Measurements from ENCODE around the gene FLOT2. TPM values are rescaled to one million over a fixed set of nuclear protein-coding genes. Genes with fewer than 3 reads are reported as not detected.

Gene FLOT2
- total RNA-seq, 1 experiment from 2014 or later: 23.1 TPM

DNA sequence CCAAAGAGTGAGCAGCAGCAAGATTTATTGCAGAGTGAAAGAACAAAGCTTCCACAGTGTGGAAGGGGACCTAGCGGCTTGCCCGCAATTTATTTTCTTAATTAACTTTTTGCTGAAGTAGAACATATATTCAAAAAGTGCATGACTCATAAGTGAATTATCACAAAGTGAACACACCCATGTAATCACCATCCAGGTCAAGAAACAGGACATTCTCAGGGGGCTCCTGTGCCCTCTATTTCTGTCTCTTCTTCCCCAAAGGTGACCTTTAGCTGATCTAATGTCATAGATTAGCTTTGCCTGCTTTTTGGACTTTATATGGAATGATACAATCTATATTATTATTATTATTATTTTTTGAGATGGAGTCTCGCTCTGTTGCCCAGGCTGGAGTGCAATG, 22.8 kb downstream of the FLOT2 start:
- 0 out of 2 replicates have a peak, but pooled peaks cover 4% of the 10 kb centered on the region for H3K4me1 ChIP-seq (ENCODE audit: insufficient read depth, low read length)
- CTCF ChIA-PET: no interaction called here

GRCh38 chr17:28873839-28874238, 23.7 kb downstream of the FLOT2 start:
- H3K79me2 ChIP-seq (ENCODE audit: low read length): no peaks in the 10 kb centered on the region
- H2AFZ ChIP-seq (ENCODE audit: low read length): no peak overlapping the region
- H4K20me1 ChIP-seq (ENCODE audit: low read length): no peaks in the 10 kb centered on the region
- H3K9ac ChIP-seq (ENCODE audit: low read length): no peak overlapping the region
- DNase-seq: no peak
- H3K27ac ChIP-seq (ENCODE audit: low read length): no peak overlapping the region
- no peaks in the 10 kb centered on the region for H3K36me3 ChIP-seq (ENCODE audit: low read depth, low read length)
- intact Hi-C loops (cut with micrococcal nuclease): no loop called here
- ChIA-PET CTCF (no interaction called here), POLR2A (ENCODE audit: unreplicated experiment) (no interaction called here)
- no TSS peak for BruUV-seq (replicated peaks)
- H3K9me3 ChIP-seq (ENCODE audit: low read length): no peaks in the 10 kb centered on the region
- H3K9me2 ChIP-seq (replicated peaks; ENCODE audit: low read length): no peaks in the 10 kb centered on the region
- H3F3A ChIP-seq (ENCODE audit: low read length, unreplicated experiment): no peaks in the 10 kb centered on the region
- ATAC-seq: no peak
- TF ChIP-seq EZH2phosphoT487 (IDR thresholded peaks at IDR 0.05; ENCODE audit: borderline replicate concordance, low read length) (no peak), CTCF (conservative IDR thresholded peaks at IDR 0.05; ENCODE audit: low read depth, low read length) (no peak), EZH2 (IDR thresholded peaks at IDR 0.05; ENCODE audit: low read length, unreplicated experiment) (no peak)
- no peak overlapping the region for H3K4me2 ChIP-seq (ENCODE audit: low read length)
- no peaks in the 10 kb centered on the region for H3K27me3 ChIP-seq (ENCODE audit: low read length)
- H3K4me1 ChIP-seq (ENCODE audit: insufficient read depth, low read length): 0 out of 2 replicates have a peak, but pooled peaks cover 4% of the 10 kb centered on the region
- no peak overlapping the region for H3K4me3 ChIP-seq (ENCODE audit: low read length)

More for the DNA sequence above, 22.8 kb downstream of the FLOT2 start:
- intact Hi-C loops (cut with micrococcal nuclease): no loop called here
- BruUV-seq (replicated peaks): no TSS peak
- Histone ChIP-seq H3K4me2 (ENCODE audit: low read length) (no peak overlapping the region), H2AFZ (ENCODE audit: low read length) (no peak overlapping the region), H3K79me2 (ENCODE audit: low read length) (no peaks in the 10 kb centered on the region), H3F3A (ENCODE audit: low read length, unreplicated experiment) (no peaks in the 10 kb centered on the region), H3K9ac (ENCODE audit: low read length) (no peak overlapping the region), H3K27me3 (ENCODE audit: low read length) (no peaks in the 10 kb centered on the region), H3K9me2 (replicated peaks; ENCODE audit: low read length) (no peaks in the 10 kb centered on the region), H3K27ac (ENCODE audit: low read length) (no peak overlapping the region), H4K20me1 (ENCODE audit: low read length) (no peaks in the 10 kb centered on the region), H3K4me3 (ENCODE audit: low read length) (no peak overlapping the region), H3K9me3 (ENCODE audit: low read length) (no peaks in the 10 kb centered on the region), H3K36me3 (ENCODE audit: low read depth, low read length) (no peaks in the 10 kb centered on the region)
- DNase-seq: no peak
- POLR2A ChIA-PET (ENCODE audit: unreplicated experiment): no interaction called here
- ATAC-seq: no peak
- TF ChIP-seq EZH2 (IDR thresholded peaks at IDR 0.05; ENCODE audit: low read length, unreplicated experiment) (no peak), CTCF (conservative IDR thresholded peaks at IDR 0.05; ENCODE audit: low read depth, low read length) (no peak), EZH2phosphoT487 (IDR thresholded peaks at IDR 0.05; ENCODE audit: borderline replicate concordance, low read length) (no peak)

- Histone ChIP-seq H3K9ac (ENCODE audit: low read length) (no peak overlapping the region), H3K79me2 (ENCODE audit: low read length) (no peaks in the 10 kb centered on the region), H3K4me3 (ENCODE audit: low read length) (no peak overlapping the region), H3K27me3 (ENCODE audit: low read length) (no peaks in the 10 kb centered on the region), H3K27ac (ENCODE audit: low read length) (no peak overlapping the region), H3F3A (ENCODE audit: low read length, unreplicated experiment) (no peaks in the 10 kb centered on the region), H3K9me3 (ENCODE audit: low read length) (no peaks in the 10 kb centered on the region), H3K36me3 (ENCODE audit: low read depth, low read length) (no peaks in the 10 kb centered on the region), H3K4me2 (ENCODE audit: low read length) (no peak overlapping the region), H4K20me1 (ENCODE audit: low read length) (no peaks in the 10 kb centered on the region), H2AFZ (ENCODE audit: low read length) (no peak overlapping the region), H3K4me1 (ENCODE audit: insufficient read depth, low read length) (peaks cover 7% of the 10 kb centered on the region; the same call in 1 of the 2 replicates), H3K9me2 (replicated peaks; ENCODE audit: low read length) (no peaks in the 10 kb centered on the region)
- ATAC-seq (no peak), DNase-seq (no peak)
- CTCF ChIA-PET: interaction anchor here (0.5 kb wide), 1 partner anchor 311 kb away, joined by 3 read pairs; no protein-coding TSS in a partner anchor
- BruUV-seq (replicated peaks): no TSS peak
- POLR2A ChIA-PET (ENCODE audit: unreplicated experiment): no interaction called here
- intact Hi-C loops (cut with micrococcal nuclease): no loop called here
- no peak for TF ChIP-seq EZH2 (IDR thresholded peaks at IDR 0.05; ENCODE audit: low read length, unreplicated experiment)
- no peak for TF ChIP-seq CTCF (conservative IDR thresholded peaks at IDR 0.05; ENCODE audit: low read depth, low read length)
Measured at GRCh38 chr17:28871056-28871579, 26.4 kb downstream of the FLOT2 start.
